Ovary (tissue), 3 donors: ENCODE data around the gene CACNA1E.

Experiments used
- EP300 ChIP-seq: sonication (generic); formaldehyde crosslinking; IDR thresholded peaks from one replicate; pipeline ENCODE4 v1.6.1; 2017; ENCODE audit warnings: antibody characterized with exemption
- POLR2A ChIP-seq: fragments of 450-650 bp; IDR thresholded peaks from one replicate; pipeline ENCODE4 v1.6.1; 2017; ENCODE audit warnings: antibody characterized with exemption, mild to moderate bottlenecking, moderate library complexity
- TF ChIP-seq, protein P1 (sequence below), 3 donors: fragments of 450-650 bp in 2 of 3; fragments of 200-600 bp in 1 of 3; IDR thresholded peaks; one replicate each; pipeline versions ENCODE4 v1.5.1 to v1.8.0; 2016 to 2022; ENCODE audit warnings: antibody characterized with exemption in 3 of 3, mild to moderate bottlenecking in 1 of 3
- donor health status: DM: no; HTN: no; CAD: no.

DNA sequence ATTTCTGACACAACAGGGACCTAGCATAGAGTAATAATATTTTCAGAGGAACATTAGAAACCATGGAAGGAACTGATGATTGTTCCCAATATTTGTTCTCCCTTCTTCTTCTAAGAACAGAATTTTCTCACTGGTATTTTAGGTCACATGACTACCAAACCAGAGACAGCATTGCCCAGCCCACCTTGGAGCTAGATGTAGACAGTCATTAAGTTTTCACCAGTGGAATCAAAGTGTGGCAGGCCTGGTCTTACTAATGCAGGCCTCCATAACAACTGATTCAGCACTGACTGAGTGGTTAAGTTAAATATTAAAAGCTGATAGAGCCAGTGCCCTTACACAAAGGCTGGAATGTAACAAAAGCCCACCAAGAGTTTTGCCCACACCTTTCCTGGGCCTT lies 333.8 kb downstream of the CACNA1E start:
- TF ChIP-seq POLR2A: no peak
- TF ChIP-seq, protein P1, sequence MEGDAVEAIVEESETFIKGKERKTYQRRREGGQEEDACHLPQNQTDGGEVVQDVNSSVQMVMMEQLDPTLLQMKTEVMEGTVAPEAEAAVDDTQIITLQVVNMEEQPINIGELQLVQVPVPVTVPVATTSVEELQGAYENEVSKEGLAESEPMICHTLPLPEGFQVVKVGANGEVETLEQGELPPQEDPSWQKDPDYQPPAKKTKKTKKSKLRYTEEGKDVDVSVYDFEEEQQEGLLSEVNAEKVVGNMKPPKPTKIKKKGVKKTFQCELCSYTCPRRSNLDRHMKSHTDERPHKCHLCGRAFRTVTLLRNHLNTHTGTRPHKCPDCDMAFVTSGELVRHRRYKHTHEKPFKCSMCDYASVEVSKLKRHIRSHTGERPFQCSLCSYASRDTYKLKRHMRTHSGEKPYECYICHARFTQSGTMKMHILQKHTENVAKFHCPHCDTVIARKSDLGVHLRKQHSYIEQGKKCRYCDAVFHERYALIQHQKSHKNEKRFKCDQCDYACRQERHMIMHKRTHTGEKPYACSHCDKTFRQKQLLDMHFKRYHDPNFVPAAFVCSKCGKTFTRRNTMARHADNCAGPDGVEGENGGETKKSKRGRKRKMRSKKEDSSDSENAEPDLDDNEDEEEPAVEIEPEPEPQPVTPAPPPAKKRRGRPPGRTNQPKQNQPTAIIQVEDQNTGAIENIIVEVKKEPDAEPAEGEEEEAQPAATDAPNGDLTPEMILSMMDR (IDR thresholded peaks at IDR 0.05): no peak
- no peak for TF ChIP-seq EP300
